Measurements from ENCODE around the gene ANKRD34C.

DNA sequence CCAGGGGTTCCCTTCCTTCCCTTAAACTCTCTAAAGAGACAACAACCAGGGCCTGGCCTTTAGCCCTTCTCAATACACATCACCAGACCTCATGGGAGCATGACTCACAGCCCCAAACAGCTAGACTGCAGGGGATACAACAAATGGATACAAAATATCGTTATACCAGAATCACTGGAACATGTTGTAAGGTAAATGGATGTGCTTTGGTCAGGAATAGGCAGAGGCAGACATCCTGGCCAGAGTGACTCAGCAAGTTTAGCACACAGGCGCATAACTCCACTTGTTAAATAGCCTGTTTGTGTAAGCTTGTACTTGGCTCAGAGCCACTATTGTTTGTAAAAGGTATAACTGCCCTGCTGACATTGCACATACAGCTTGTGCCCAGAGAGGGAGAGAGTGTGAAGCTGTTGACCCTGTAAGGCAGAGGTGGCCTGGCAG is 46.7 kb downstream of the ANKRD34C start:
- TF ChIP-seq, protein P1, sequence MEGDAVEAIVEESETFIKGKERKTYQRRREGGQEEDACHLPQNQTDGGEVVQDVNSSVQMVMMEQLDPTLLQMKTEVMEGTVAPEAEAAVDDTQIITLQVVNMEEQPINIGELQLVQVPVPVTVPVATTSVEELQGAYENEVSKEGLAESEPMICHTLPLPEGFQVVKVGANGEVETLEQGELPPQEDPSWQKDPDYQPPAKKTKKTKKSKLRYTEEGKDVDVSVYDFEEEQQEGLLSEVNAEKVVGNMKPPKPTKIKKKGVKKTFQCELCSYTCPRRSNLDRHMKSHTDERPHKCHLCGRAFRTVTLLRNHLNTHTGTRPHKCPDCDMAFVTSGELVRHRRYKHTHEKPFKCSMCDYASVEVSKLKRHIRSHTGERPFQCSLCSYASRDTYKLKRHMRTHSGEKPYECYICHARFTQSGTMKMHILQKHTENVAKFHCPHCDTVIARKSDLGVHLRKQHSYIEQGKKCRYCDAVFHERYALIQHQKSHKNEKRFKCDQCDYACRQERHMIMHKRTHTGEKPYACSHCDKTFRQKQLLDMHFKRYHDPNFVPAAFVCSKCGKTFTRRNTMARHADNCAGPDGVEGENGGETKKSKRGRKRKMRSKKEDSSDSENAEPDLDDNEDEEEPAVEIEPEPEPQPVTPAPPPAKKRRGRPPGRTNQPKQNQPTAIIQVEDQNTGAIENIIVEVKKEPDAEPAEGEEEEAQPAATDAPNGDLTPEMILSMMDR (IDR thresholded peaks at IDR 0.05) = no peak
- no peak for TF ChIP-seq POLR2AphosphoS5 (IDR thresholded peaks at IDR 0.05)

Data from prostate gland (tissue), 2 donors.